Mesodermal cell (in vitro differentiated cells): ENCODE data around the gene MACROD1.
A peak's percentile ranks its signal among the peaks of the same experiment; 100 is the strongest.

Source experiments
- H3K27ac ChIP-seq: 2 replicates; pipeline ENCODE4 v1.7.0; 2013; ENCODE audit warnings: mild to moderate bottlenecking, low read depth, low read length, moderate library complexity; ENCODE audit not compliant: severe bottlenecking
- H3K36me3 ChIP-seq: 2 replicates; pipeline ENCODE4 v1.7.1; 2013; ENCODE audit warnings: mild to moderate bottlenecking, low read length, moderate library complexity; ENCODE audit not compliant: control insufficient read depth, insufficient read depth
- H3K4me1 ChIP-seq: one replicate; pipeline ENCODE4 v1.7.1; 2013; ENCODE audit warnings: mild to moderate bottlenecking, low read length; ENCODE audit not compliant: insufficient read depth, control insufficient read depth, poor library complexity, severe bottlenecking
- H3K4me3 ChIP-seq: 2 replicates; pipeline ENCODE4 v1.7.0; 2013; ENCODE audit warnings: low read length, control low read depth, mild to moderate bottlenecking; ENCODE audit not compliant: insufficient read depth, poor library complexity, severe bottlenecking; ENCODE audit errors: extremely low read depth
- H3K9me3 ChIP-seq: 2 replicates; pipeline ENCODE4 v1.7.1; 2013; ENCODE audit warnings: mild to moderate bottlenecking, low read length, moderate library complexity; ENCODE audit not compliant: control insufficient read depth
- WGBS, 2 experiments: methylation state at CpG; one replicate each; pipeline ENCODE4 v1.1.5; 2013; ENCODE audit warnings: missing lambda C conversion rate in 2 of 2; ENCODE audit not compliant: insufficient coverage in 2 of 2; 5-methylcytosine and 5-hydroxymethylcytosine counted together

The MACROD1 gene

DNA sequence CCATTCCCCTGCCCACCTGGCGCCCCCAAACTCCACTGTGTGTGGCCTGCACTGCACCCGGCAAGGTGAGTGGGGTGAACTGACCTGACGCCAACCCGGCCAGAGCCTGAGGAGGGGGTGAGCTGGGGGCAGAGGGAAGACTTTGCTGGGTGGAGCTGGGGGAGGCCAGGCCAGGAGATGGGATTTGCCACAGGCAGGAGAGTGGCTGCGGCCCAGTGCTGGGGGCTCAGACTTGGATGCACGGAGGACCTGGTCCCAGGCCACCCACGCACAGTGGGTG is 148.0 kb downstream of the MACROD1 start:
- no peak overlapping the region for H3K27ac ChIP-seq
- no peak overlapping the region for H3K4me3 ChIP-seq
- H3K4me1 ChIP-seq = peaks cover 12% of the 10 kb centered on the region
- no peaks in the 10 kb centered on the region for H3K9me3 ChIP-seq
- 97 to 98% methylated on average over 6 of the region's 7 CpGs for WGBS, 2 experiments
- H3K36me3 ChIP-seq = no peaks in the 10 kb centered on the region

DNA sequence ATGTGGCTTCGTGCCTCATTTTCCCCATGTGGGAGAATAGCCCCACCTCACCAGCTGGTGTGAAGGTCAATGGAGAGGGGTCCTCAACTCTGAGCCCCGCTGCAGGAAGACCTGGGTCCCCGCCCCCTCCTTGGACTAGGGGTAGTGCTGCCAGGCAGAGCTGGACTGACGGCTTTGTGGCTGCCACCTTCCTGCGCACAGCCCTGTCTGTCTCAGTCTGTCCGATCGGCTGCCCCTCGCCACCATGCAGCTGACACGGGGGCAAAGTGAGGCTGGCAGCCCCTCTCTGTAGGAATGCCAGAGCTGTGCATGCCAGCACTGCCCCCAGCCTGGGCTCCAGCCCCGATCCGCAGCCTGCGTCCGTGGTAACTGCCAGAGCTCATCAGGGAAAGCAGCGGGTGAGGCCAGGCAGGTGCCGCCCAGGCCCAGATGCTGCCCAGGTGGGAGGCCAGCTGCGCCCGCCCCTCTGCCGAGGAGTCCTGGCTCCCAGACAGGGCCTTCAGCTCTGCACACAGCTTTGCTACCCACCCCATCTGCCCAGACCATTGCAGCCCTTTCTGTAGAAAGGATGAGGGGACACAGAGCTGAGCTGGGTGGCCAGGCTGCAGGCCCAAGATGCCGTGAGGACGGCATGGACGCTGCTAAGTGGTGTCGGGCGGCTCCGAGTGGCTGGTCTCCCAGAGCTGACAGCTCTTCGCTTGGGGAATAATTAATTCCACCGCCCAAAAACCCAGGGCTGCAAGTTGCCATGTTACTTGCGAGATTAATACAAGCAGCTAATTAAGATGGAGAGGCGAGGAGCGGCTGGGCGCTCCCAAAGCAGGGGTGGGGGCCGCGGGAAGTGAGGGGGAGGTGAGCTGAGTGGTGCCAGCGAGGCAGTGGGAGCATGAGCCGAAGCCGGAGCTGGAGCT is 149.7 kb downstream of the MACROD1 start:
- Histone ChIP-seq H3K27ac (no peak overlapping the region), H3K4me3 (no peak overlapping the region), H3K9me3 (peaks cover under 1% of the 10 kb centered on the region), H3K36me3 (no peaks in the 10 kb centered on the region), H3K4me1 (peaks cover under 1% of the 10 kb centered on the region)
- 91 to 94% methylated on average over 30 to 32 of the region's 35 CpGs for WGBS, 2 experiments

DNA sequence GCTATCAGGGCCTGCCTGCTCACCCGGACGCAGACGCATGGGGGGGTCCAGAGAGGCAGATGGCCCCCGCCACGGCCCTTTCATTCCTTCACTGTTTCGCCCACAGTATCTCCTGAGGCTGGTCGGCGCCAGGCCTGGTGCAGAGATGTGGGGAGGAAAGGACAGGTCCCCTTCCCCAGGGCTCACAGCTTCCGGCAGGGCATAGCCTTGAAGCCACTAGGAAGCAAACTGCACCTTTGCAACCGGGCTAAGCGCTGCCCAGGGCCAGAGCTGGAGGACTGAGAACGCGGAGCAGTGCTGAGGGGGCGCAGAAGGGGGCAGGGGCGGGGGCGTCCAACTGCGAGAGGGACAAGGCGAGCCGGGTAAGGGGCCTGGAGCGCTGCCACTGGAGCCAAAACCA is 150.4 kb downstream of the MACROD1 start:
- H3K4me3 ChIP-seq = no peak overlapping the region
- 82 to 86% methylated on average over 12 to 14 of the region's 20 CpGs for WGBS, 2 experiments
- H3K9me3 ChIP-seq = peaks cover 7% of the 10 kb centered on the region
- no peak overlapping the region for H3K27ac ChIP-seq
- H3K36me3 ChIP-seq = no peaks in the 10 kb centered on the region
- H3K4me1 ChIP-seq = no peaks in the 10 kb centered on the region

DNA sequence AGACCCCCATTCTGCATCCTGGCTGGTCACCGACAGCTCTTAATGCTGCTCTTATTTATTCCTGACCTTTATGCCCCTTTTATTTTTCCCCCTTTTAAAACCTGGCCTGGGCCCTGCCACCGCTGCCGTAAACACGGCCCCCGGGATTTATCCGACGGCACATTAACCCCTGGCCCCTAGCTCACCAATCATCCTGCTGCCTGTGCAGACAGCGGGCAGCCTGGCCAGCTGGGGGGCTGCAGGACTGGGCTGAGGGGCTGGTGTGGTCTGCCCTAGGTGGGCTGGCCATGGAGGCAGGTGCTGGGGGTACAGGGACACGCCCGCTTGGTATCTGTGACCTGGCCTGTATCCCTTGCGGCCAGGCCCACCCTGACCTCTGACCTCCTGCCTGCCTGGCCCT is 151.6 kb downstream of the MACROD1 start:
- Histone ChIP-seq H3K4me3 (no peak overlapping the region), H3K27ac (no peak overlapping the region), H3K4me1 (no peaks in the 10 kb centered on the region), H3K36me3 (no peaks in the 10 kb centered on the region), H3K9me3 (peaks cover 12% of the 10 kb centered on the region)
- WGBS, 2 experiments = 79 to 98% methylated on average over 9 to 10 of the region's 11 CpGs

DNA sequence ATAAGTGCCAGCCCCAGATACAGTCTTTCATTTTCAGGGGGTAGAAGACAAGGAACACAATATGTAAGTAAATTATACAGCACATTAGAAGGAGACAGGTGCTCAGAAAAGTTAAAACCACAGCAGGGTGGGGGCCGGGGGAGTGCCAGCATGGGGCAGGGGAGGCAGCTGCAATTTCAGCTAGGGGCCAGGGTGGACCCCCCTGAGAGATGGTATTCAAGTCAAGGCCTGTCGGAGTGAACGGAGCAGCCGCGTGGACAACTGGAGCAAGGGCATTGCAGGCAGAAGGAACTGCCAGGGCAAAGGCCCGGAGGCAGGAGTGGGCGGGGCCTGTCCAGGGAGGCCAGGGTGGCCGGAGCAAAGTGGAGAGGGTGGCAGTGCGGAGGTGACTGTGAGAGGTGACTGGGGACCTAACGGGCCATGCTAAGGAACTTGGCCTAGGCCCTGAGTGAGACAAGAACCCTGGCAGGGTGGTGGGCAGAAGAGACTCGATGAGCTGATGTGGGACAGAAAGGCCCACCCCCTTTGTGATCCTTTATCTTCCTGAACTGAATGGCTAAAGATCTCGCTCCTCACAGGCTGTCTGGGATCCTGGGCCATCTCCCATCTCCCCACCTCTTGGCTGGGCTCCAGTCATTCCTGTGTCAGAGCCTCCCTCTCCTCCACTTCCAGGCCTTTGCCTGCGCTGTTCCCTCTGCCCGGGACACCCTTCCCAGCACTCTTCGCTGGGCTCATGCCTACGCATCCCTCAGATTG is 152.6 kb downstream of the MACROD1 start:
- Histone ChIP-seq H3K27ac (no peak overlapping the region), H3K4me1 (peaks cover under 1% of the 10 kb centered on the region), H3K9me3 (peaks cover 12% of the 10 kb centered on the region)

DNA sequence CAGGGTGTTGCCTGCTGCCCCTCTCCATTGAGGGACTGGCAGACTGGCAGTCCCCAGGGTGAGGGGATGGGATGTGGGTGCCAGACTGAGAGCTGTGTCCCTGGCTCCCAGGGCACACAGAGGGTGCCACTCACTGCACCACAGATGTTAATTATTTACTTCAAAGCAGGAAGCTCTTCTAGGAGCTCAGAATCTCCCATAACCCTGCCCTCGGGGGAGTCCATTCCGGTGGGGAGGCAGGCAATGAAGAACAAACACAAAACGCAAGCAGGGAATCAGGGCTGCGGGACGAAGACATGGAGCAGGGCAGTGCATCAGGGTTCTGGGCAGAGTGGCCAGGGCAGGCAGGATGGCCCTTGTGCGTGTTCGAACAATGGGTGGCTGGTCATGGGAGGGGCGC is 154.5 kb downstream of the MACROD1 start:
- peaks cover 12% of the 10 kb centered on the region for H3K9me3 ChIP-seq
- H3K36me3 ChIP-seq = no peaks in the 10 kb centered on the region
- peaks cover 12% of the 10 kb centered on the region for H3K4me1 ChIP-seq
- 95 to 99% methylated on average over 7 to 8 of the region's 8 CpGs for WGBS, 2 experiments
- no peak overlapping the region for H3K4me3 ChIP-seq
- H3K27ac ChIP-seq = no peak overlapping the region

More for the DNA sequence above, 152.6 kb downstream of the MACROD1 start:
- WGBS, 2 experiments = 93% methylated on average over 16 of the region's 16 CpGs
- Histone ChIP-seq H3K36me3 (no peaks in the 10 kb centered on the region), H3K4me3 (no peak overlapping the region)

DNA sequence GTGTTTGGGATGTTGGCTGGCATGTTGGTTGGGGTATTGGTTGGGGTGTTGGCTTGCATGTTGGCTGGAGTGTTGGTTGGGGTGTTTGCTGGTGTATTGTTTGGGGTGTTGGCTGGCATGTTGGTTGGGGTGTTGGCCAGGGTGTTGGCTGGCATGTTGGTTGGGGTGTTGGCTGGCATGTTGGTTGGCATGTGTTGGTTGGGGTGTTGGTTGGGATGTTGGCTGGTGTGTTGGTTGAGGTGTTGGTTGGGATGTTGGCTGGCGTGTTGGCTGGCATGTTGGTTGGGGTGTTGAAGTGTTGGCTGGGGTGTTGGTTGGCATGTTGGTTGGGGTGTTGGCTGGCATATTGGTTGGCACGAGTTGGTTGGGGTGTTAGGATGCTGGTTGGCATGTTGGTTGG is 155.1 kb downstream of the MACROD1 start:
- peaks cover 12% of the 10 kb centered on the region for H3K4me1 ChIP-seq
- peaks cover 12% of the 10 kb centered on the region for H3K9me3 ChIP-seq
- H3K36me3 ChIP-seq = no peaks in the 10 kb centered on the region
- 92 to 100% methylated on average over 2 of the region's 2 CpGs for WGBS, 2 experiments
- H3K4me3 ChIP-seq = no peak overlapping the region
- no peak overlapping the region for H3K27ac ChIP-seq

DNA sequence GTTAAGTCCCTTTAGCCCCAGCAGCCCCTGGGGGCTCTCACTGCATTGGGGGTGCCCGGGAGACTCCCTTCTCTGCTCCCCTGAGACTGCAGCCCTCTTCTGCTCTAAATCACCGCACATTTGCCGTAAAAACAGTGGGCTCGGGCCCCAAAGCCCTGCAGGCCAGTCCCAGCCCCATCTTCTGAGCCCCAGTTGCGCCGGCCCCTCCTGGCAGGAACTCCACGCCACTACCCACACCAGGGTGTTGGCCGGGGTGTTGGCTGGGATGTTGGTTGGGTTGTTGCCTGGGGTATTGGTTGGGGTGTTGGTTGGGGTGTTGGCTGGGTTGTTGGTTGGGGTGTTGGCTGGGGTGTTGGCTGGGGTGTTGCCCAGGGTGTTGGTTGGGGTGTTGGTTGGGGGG is 156.2 kb downstream of the MACROD1 start:
- peaks cover 12% of the 10 kb centered on the region for H3K9me3 ChIP-seq
- no peak overlapping the region for H3K4me3 ChIP-seq
- H3K4me1 ChIP-seq = peaks cover 12% of the 10 kb centered on the region
- H3K36me3 ChIP-seq = no peaks in the 10 kb centered on the region
- no peak overlapping the region for H3K27ac ChIP-seq
- 98% methylated on average over 5 to 7 of the region's 8 CpGs for WGBS, 2 experiments

DNA sequence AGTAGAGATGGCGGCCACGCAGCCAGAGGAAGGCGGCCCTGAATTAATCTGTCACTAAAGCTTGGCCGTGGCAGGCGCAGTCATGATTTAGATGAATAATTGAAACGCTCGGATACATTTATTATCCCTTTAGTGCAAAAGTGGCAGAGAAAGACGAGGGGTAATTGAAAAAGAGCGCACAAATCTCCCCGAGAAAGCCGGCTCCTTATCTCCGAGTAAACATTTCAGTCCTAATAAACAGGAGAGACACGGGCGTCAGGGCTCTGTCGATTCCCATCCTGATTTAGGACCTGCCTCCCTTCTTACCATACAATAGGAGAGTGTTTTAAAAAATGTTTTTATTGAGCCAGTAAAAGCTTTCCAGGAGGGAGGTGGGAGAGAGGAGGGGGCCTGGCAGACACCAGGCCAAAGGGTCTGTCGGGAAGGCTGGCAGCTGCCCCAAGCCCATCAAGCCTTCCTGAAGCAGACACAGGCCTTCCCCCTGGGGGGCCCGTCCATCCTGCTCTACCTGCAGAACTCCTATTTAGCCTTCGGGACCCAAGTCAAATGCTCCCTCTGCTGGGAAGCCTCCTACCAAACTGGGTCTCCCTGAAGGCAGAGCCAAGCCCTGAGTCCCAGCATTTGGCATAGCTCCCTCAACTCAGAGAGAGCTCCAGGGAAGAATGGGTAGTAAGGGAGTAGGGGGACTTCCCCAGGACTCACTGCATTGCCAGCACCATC is 156.8 kb downstream of the MACROD1 start:
- H3K9me3 ChIP-seq = peaks cover 12% of the 10 kb centered on the region
- no peak overlapping the region for H3K27ac ChIP-seq
- no peaks in the 10 kb centered on the region for H3K36me3 ChIP-seq
- H3K4me1 ChIP-seq = peaks cover 12% of the 10 kb centered on the region
- 88 to 91% methylated on average over 14 to 15 of the region's 18 CpGs for WGBS, 2 experiments
- no peak overlapping the region for H3K4me3 ChIP-seq

DNA sequence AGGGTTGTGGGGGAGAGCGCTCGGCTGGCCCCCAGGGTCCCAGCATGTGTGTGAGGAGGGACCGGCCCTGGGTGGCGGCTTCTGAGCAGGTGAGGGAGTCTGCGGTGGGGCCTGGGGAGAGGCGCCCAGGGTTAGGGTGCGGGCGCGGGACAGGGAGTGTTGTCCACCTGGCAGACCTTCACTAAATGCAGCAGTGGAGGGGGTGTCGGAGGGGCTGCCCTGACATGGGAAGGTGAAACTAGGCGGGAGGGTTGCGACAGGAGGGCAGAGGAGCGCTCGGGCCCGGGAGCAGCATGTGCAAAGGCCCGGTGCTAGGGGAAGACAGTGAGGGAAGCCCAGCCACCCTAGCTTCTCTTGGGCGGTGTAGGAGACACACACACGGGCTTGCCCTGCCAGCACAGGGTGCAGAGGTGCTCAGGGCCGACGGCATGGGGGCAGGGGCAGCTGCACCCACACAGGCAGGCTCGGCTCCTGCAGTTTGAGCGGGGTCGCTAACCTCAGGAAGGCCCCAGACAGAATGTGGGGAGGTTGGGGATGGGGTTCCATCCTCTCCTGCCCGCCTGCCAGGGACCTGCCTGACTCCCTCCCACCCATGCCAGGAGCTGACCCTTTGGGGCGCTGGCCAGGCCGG is 157.5 kb downstream of the MACROD1 start:
- WGBS, 2 experiments = 87 to 89% methylated on average over 17 to 20 of the region's 26 CpGs

More for the DNA sequence above, 157.5 kb downstream of the MACROD1 start:
- Histone ChIP-seq H3K4me1 (peaks cover 12% of the 10 kb centered on the region), H3K36me3 (no peaks in the 10 kb centered on the region), H3K27ac (no peak overlapping the region), H3K4me3 (peak overlapping the region; percentile 16), H3K9me3 (peaks cover 12% of the 10 kb centered on the region)
